CD4-positive, alpha-beta memory T cell (primary cell): ENCODE measurements around the gene CD2AP. TPM values are rescaled to one million over a fixed set of nuclear protein-coding genes. Genes with fewer than 3 reads are reported as not detected.

Experiments used
- CTCF ChIA-PET: fragments of 350-600 bp; sonication (Branson Sonifier 250); formaldehyde crosslinking; loops from one replicate; lab custom pipeline; 2021; ENCODE audit warnings: inconsistent platforms; ENCODE audit not compliant: partially characterized antibody; lab: Charles Lee
- POLR2A ChIA-PET: fragments of 350-600 bp; sonication (Branson Sonifier 250); formaldehyde crosslinking; loops from one replicate; lab custom pipeline; 2021; ENCODE audit not compliant: partially characterized antibody; lab: Charles Lee
- DNase-seq, 5 donors: peaks; one replicate each; pipeline versions ENCODE4 v3.0.0 to v3.0.0-alpha.2; 2020 to 2022; ENCODE audit warnings: mixed read lengths in 1 of 5
- H3K27ac ChIP-seq: one replicate; pipeline ENCODE4 v1.7.0; 2013; ENCODE audit warnings: low read depth, low read length
- H3K27me3 ChIP-seq: 2 replicates; pipeline ENCODE4 v1.7.0; 2013; ENCODE audit warnings: mild to moderate bottlenecking, low read length, moderate library complexity; ENCODE audit not compliant: insufficient read depth
- H3K36me3 ChIP-seq: 2 replicates; pipeline ENCODE4 v1.7.0; 2013; ENCODE audit warnings: mild to moderate bottlenecking, low read length, moderate library complexity; ENCODE audit not compliant: insufficient read depth
- H3K4me1 ChIP-seq: 2 replicates; pipeline ENCODE4 v1.7.0; 2013; ENCODE audit warnings: mild to moderate bottlenecking, low read length, moderate library complexity; ENCODE audit not compliant: insufficient read depth
- H3K4me3 ChIP-seq, 2 donors: one replicate each; pipeline ENCODE4 v1.7.0; 2013; ENCODE audit warnings: low read length in 2 of 2, mild to moderate bottlenecking in 1 of 2
- H3K9me3 ChIP-seq, 2 donors: one replicate each; pipeline ENCODE4 v1.7.0; 2013; ENCODE audit warnings: low read length in 2 of 2, control low read depth in 1 of 2; ENCODE audit not compliant: control insufficient read depth in 1 of 2
- H3K27ac Mint-ChIP-seq, 7 donors: one replicate each; pipeline ENCODE4 v1.8.0; 2020 to 2021; ENCODE audit warnings: mixed read lengths in 7 of 7, mild to moderate bottlenecking in 6 of 7, inconsistent platforms in 3 of 7, moderate library complexity in 3 of 7
- H3K27me3 Mint-ChIP-seq, 2 donors: one replicate each; pipeline ENCODE4 v1.8.0; 2020 to 2021; ENCODE audit warnings: mixed read lengths in 2 of 2
- H3K36me3 Mint-ChIP-seq, 2 donors: one replicate each; pipeline ENCODE4 v1.8.0; 2020 to 2021; ENCODE audit warnings: mixed read lengths in 2 of 2, inconsistent platforms in 1 of 2, mild to moderate bottlenecking in 1 of 2
- H3K4me1 Mint-ChIP-seq, 4 donors: one replicate each; pipeline ENCODE4 v1.8.0; 2020 to 2021; ENCODE audit warnings: mixed read lengths in 4 of 4, mild to moderate bottlenecking in 1 of 4
- H3K4me3 Mint-ChIP-seq, 8 donors: one replicate each; pipeline ENCODE4 v1.8.0; 2020 to 2021; ENCODE audit warnings: mixed read lengths in 8 of 8, mild to moderate bottlenecking in 7 of 8, moderate library complexity in 6 of 8, inconsistent platforms in 3 of 8
- H3K9me3 Mint-ChIP-seq, 8 donors: one replicate each; pipeline ENCODE4 v1.8.0; 2020 to 2021; ENCODE audit warnings: mixed read lengths in 8 of 8, mild to moderate bottlenecking in 5 of 8, inconsistent platforms in 3 of 8, moderate library complexity in 1 of 8
- intact Hi-C: fragments of 100-400 bp; cut with micrococcal nuclease; formaldehyde crosslinking; loops from one replicate; pipeline ENCODE4 v1.15.1; 2023
- polyA plus RNA-seq, 2 donors: library from polyadenylated mRNA; unstranded; fragments of 300-500 nt; fragmentation: Illumina TruSeq; gene quantifications; one replicate each; pipeline ENCODE4 v1.2.3, GENCODE V29; 2021
- total RNA-seq, 2 experiments: library from RNA; stranded (reverse); gene quantifications; one replicate each; pipeline ENCODE4 v1.2.3, GENCODE V29; 2021

The CD2AP gene
- total and polyA plus RNA-seq, 4 experiments from 2014 or later = 3.5 to 25.8 (median 17.1) TPM

DNA sequence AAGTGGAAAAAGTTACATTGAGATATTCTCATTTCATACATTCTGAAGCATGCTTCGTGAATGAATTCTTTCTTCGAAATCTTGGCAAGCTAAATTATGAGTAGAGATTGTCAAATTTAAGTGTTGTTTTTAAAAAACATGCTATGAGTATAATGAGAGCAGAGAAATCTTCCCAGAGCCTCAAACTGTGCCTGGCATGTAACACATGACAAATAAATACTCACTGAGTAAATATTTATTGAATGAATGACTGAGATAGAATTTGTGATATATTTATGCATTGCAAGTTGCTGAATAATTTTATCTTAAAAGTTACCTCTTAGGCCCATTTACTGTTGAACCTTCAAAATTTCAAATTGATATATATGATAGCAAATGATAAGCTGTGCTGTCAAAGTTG is 24.7 kb upstream of the CD2AP start:
- Mint-ChIP-seq H3K27ac (no peak overlapping the region), H3K36me3 (no peaks in the 10 kb centered on the region), H3K4me3 (no peak overlapping the region), H3K9me3 (no peaks in the 10 kb centered on the region), H3K4me1 (peaks cover 0 to 10% (median 0%) of the 10 kb centered on the region in 4 donors), H3K27me3 (no peaks in the 10 kb centered on the region)
- CTCF ChIA-PET = no interaction called here
- Histone ChIP-seq H3K36me3 (no peaks in the 10 kb centered on the region), H3K4me3 (no peak overlapping the region), H3K27ac (no peak overlapping the region), H3K4me1 (peaks cover 3% of the 10 kb centered on the region), H3K9me3 (no peaks in the 10 kb centered on the region), H3K27me3 (no peaks in the 10 kb centered on the region)
- DNase-seq = no peak
- intact Hi-C loops = no loop called here
- POLR2A ChIA-PET = interaction anchor here (0.7 kb wide), 1 partner anchor 25 kb away, joined by 3 read pairs; the partner anchor contains the start of gene CD2AP

DNA sequence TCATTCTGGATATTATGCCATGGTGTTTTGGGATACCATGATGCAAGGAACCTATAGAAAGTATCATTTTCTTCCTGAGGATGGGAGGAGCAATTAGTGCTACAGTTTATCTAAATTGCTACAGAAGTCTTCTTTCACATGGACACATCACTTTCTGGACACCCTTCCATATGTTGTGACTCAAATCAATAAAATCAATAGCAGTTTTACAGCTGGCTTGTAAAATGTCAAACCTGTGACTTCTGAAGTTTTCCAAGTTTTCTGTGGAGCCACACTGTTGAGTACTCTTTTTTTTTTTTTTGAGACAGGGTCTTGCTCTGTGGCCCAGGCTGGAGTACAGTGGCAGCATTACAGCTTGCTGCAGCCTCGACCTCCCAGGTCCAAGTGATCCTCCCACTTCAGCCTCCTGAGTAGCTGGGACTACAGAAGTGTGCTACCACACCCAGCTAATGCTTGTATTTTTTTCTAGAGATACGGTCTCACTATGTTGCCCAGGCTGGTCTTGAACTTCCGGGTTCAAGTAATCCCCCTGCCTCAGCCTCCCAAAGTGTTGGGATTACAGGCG is 24.1 kb upstream of the CD2AP start:
- POLR2A ChIA-PET = interaction anchor here (0.7 kb wide), 1 partner anchor 24 kb away, joined by 3 read pairs; the partner anchor contains the start of gene CD2AP
- H3K4me1 Mint-ChIP-seq = peaks cover 0 to 10% (median 0%) of the 10 kb centered on the region in 4 donors
- no peak overlapping the region for H3K27ac ChIP-seq
- H3K9me3 ChIP-seq = no peaks in the 10 kb centered on the region
- peaks cover 3% of the 10 kb centered on the region for H3K4me1 ChIP-seq
- H3K4me3 Mint-ChIP-seq = no peak overlapping the region
- H3K4me3 ChIP-seq = no peak overlapping the region
- H3K27me3 Mint-ChIP-seq = no peaks in the 10 kb centered on the region
- no peaks in the 10 kb centered on the region for H3K36me3 ChIP-seq
- no peak for DNase-seq
- no peaks in the 10 kb centered on the region for H3K9me3 Mint-ChIP-seq
- no peaks in the 10 kb centered on the region for H3K27me3 ChIP-seq
- H3K27ac Mint-ChIP-seq = no peak overlapping the region
- no peaks in the 10 kb centered on the region for H3K36me3 Mint-ChIP-seq
- CTCF ChIA-PET = no interaction called here
- intact Hi-C loops = no loop called here

DNA sequence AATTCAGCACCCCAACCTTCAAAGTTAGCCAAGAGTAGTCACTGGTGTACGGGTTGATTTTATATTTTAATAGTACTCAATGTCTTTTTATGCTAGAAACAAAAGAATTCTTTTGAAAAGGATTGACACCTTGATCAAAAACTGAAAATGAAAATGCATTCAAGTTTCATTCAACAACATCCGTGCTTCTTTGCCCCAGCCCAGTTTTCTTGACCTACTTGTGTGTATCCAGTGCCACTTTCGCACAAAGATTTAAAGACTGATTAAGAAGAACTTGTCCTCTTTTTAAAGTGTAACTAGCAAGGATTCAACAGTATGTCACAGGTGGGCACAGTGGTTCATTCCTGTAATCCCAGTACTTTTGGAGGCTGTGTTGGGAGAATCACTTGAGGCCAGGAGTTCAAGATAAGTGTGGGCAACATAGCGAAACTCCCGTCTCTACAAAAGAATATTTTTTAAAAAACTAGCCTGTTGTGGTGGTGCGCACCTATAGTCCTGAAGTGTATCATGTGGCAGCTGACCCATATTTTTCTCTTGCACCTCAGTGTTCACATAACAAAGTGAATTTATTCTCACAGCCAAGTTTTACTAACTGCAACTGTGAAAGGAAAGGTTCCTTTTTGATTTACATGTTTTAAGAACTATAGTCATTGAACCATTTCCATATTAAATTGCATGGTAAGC is 22.7 kb upstream of the CD2AP start:
- peak overlapping the region in 6 of 7 donors; percentile 7 to 87 (median 76) for H3K27ac Mint-ChIP-seq
- H3K4me1 Mint-ChIP-seq = peaks cover 0 to 10% (median 0%) of the 10 kb centered on the region in 4 donors
- H3K9me3 Mint-ChIP-seq = no peaks in the 10 kb centered on the region
- peak in 2 of 5 donors; percentile 16 to 18 for DNase-seq
- no peaks in the 10 kb centered on the region for H3K27me3 ChIP-seq
- H3K27me3 Mint-ChIP-seq = peaks cover 0 to 2% of the 10 kb centered on the region in 2 donors
- POLR2A ChIA-PET = interaction anchor here (0.9 kb wide), 1 partner anchor 23 kb away, joined by 4 read pairs; the partner anchor contains the start of gene CD2AP
- intact Hi-C loops = no loop called here
- H3K36me3 ChIP-seq = no peaks in the 10 kb centered on the region
- peaks cover 3% of the 10 kb centered on the region for H3K4me1 ChIP-seq
- no peaks in the 10 kb centered on the region for H3K36me3 Mint-ChIP-seq
- no peaks in the 10 kb centered on the region for H3K9me3 ChIP-seq
- CTCF ChIA-PET = no interaction called here
- no peak overlapping the region for H3K27ac ChIP-seq
- no peak overlapping the region for H3K4me3 ChIP-seq
- peak overlapping the region in 7 of 8 donors; percentile 24 to 63 (median 39) for H3K4me3 Mint-ChIP-seq

DNA sequence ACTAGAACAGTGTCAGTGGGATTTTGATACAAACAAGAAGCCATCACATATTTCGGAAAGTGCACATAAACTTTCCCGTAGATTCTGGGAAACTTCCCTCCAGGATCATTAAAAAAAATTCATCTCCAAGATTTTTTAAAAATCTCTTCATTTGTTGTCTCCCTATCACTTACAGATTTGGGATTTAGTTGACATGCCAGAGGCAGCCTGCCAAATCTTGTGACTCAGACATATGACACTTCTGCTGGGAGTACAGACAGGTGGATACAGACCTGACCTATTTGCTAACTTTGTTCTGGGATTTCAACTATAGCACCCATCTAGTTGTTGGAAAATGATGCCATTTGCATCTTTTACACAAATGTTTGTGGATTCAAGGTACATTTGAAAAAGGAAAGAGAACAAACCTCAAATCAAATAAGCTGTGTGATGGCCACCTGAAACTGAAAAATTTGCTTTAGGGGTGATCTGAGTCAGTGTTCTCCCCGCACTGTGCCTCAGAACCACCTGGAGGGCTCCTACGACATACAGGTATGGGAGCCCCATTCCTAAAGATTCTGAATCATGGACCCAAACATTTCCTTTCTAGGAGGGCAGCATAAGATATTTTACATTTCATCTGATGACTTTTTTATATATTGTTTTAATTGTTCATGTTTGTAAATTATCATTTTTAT is 21.9 kb upstream of the CD2AP start:
- POLR2A ChIA-PET = interaction anchor here (0.9 kb wide), 1 partner anchor 22 kb away, joined by 4 read pairs; the partner anchor contains the start of gene CD2AP

DNA sequence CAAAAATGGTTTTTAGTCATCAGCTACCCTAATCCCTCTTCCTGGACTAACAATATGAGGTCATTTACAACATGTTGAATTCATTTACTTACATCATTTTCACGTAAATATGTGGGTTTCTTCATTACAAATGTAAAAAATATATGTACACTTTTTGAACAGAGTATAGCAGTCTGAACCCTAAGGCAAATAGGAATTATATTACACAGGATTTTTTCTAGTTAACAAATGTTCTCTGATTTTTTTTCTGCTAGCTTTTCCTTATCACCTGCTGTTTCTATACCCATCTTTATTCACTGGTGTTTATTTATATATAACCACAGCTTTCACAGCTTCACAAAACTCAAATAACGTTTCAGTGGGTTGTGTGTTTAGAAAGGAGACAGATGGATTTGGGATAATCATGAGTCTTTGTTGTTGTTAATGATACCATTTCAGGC is 21.0 kb upstream of the CD2AP start:
- POLR2A ChIA-PET = no interaction called here

More for the DNA sequence above, 21.9 kb upstream of the CD2AP start:
- peaks cover 0 to 10% (median 0%) of the 10 kb centered on the region in 4 donors for H3K4me1 Mint-ChIP-seq
- Histone ChIP-seq H3K4me1 (peaks cover 3% of the 10 kb centered on the region), H3K27me3 (no peaks in the 10 kb centered on the region), H3K36me3 (no peaks in the 10 kb centered on the region), H3K4me3 (no peak overlapping the region), H3K27ac (no peak overlapping the region), H3K9me3 (no peaks in the 10 kb centered on the region)
- no peaks in the 10 kb centered on the region for H3K9me3 Mint-ChIP-seq
- CTCF ChIA-PET = no interaction called here
- intact Hi-C loops = no loop called here
- no peak overlapping the region for H3K4me3 Mint-ChIP-seq
- peak overlapping the region in 1 of 7 donors; percentile 87 for H3K27ac Mint-ChIP-seq
- no peak for DNase-seq
- no peaks in the 10 kb centered on the region for H3K36me3 Mint-ChIP-seq
- peaks cover 0 to 2% of the 10 kb centered on the region in 2 donors for H3K27me3 Mint-ChIP-seq

DNA sequence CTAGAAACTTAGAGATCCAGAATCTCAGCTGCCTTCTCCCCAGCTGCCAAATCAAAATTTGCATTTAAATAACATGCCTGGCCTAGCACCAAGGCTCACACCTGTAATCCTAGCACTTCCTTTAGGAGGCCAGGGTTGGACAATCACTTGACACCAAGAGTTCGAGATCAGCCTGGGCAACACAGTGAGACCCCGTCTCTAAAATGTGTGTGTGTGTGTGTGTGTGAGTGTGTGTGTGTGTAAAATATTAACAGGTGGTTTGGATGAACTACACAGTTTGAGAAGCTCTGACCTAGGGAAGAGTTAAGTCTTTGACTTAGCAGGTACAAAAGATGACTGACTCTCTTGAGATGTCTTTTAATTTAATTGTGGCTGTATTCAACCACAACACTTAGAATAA is 20.2 kb upstream of the CD2AP start:
- H3K27ac ChIP-seq = no peak overlapping the region
- DNase-seq = no peak
- no peaks in the 10 kb centered on the region for H3K36me3 ChIP-seq
- peaks cover 0 to 10% (median 0%) of the 10 kb centered on the region in 4 donors for H3K4me1 Mint-ChIP-seq
- H3K27me3 ChIP-seq = no peaks in the 10 kb centered on the region
- no peak overlapping the region for H3K4me3 Mint-ChIP-seq
- no peaks in the 10 kb centered on the region for H3K9me3 ChIP-seq
- H3K36me3 Mint-ChIP-seq = no peaks in the 10 kb centered on the region
- H3K4me3 ChIP-seq = no peak overlapping the region
- ChIA-PET POLR2A (no interaction called here), CTCF (no interaction called here)
- no peak overlapping the region for H3K27ac Mint-ChIP-seq
- peaks cover 3% of the 10 kb centered on the region for H3K4me1 ChIP-seq
- H3K27me3 Mint-ChIP-seq = peaks cover 0 to 2% of the 10 kb centered on the region in 2 donors
- H3K9me3 Mint-ChIP-seq = no peaks in the 10 kb centered on the region
- intact Hi-C loops = no loop called here

More for the DNA sequence above, 21.0 kb upstream of the CD2AP start:
- Mint-ChIP-seq H3K4me3 (no peak overlapping the region), H3K4me1 (peaks cover 0 to 10% (median 0%) of the 10 kb centered on the region in 4 donors), H3K36me3 (no peaks in the 10 kb centered on the region), H3K9me3 (no peaks in the 10 kb centered on the region), H3K27ac (no peak overlapping the region), H3K27me3 (peaks cover 0 to 2% of the 10 kb centered on the region in 2 donors)
- CTCF ChIA-PET = no interaction called here
- Histone ChIP-seq H3K36me3 (no peaks in the 10 kb centered on the region), H3K9me3 (no peaks in the 10 kb centered on the region), H3K4me1 (peaks cover 3% of the 10 kb centered on the region), H3K27ac (no peak overlapping the region), H3K27me3 (no peaks in the 10 kb centered on the region), H3K4me3 (no peak overlapping the region)
- intact Hi-C loops = no loop called here
- no peak for DNase-seq

DNA sequence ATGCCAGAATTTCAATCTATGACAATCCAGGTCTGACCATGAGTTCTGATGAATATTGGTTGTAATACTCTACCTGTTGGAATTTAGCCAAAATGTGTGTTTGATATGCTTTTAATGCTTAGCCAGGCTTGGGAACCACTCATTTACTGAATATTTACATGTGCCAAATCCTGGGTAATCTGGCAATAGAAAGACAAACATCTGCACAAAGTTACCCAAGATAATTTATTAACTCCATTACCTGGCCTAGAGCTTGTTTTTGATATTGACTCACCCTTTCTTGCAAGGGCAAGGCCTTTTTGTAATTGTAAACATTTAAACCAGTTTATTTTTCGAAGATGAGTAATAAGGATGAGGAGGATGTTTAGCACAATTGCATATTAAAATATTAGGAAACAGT is 13.5 kb upstream of the CD2AP start:
- Mint-ChIP-seq H3K4me1 (no peaks in the 10 kb centered on the region), H3K27ac (no peak overlapping the region), H3K4me3 (no peak overlapping the region), H3K36me3 (no peaks in the 10 kb centered on the region), H3K9me3 (no peaks in the 10 kb centered on the region), H3K27me3 (peaks cover 0 to 2% of the 10 kb centered on the region in 2 donors)
- H3K27me3 ChIP-seq = no peaks in the 10 kb centered on the region
- ChIA-PET POLR2A (no interaction called here), CTCF (no interaction called here)
- H3K27ac ChIP-seq = no peak overlapping the region
- DNase-seq = no peak
- H3K4me3 ChIP-seq = no peak overlapping the region
- intact Hi-C loops = no loop called here
- no peaks in the 10 kb centered on the region for H3K36me3 ChIP-seq
- H3K9me3 ChIP-seq = no peaks in the 10 kb centered on the region
- H3K4me1 ChIP-seq = no peaks in the 10 kb centered on the region
